Measurements from ENCODE around the gene SGSM1. TPM values are rescaled to one million over a fixed set of nuclear protein-coding genes. Genes with fewer than 3 reads are reported as not detected.
A peak's percentile ranks its signal among the peaks of the same experiment; 100 is the strongest.

SGSM1 gene
- total RNA-seq, 4 donors from 2014 or later = 1.4 to 3.3 (median 2.1) TPM

- Histone ChIP-seq H3K27ac (no peak overlapping the region), H3K9me3 (no peaks in the 10 kb centered on the region), H3K4me1 (no peaks in the 10 kb centered on the region), H3K4me3 (no peak overlapping the region), H3K36me3 (no peaks in the 10 kb centered on the region), H3K27me3 (no peaks in the 10 kb centered on the region)
- no peak for TF ChIP-seq POLR2A (IDR thresholded peaks at IDR 0.05)
- no peak for TF ChIP-seq CTCF (IDR thresholded peaks at IDR 0.05)
- DNase-seq = no peak
Observed at GRCh38 chr22:24887260-24887659, 81.2 kb downstream of the SGSM1 start.

DNA sequence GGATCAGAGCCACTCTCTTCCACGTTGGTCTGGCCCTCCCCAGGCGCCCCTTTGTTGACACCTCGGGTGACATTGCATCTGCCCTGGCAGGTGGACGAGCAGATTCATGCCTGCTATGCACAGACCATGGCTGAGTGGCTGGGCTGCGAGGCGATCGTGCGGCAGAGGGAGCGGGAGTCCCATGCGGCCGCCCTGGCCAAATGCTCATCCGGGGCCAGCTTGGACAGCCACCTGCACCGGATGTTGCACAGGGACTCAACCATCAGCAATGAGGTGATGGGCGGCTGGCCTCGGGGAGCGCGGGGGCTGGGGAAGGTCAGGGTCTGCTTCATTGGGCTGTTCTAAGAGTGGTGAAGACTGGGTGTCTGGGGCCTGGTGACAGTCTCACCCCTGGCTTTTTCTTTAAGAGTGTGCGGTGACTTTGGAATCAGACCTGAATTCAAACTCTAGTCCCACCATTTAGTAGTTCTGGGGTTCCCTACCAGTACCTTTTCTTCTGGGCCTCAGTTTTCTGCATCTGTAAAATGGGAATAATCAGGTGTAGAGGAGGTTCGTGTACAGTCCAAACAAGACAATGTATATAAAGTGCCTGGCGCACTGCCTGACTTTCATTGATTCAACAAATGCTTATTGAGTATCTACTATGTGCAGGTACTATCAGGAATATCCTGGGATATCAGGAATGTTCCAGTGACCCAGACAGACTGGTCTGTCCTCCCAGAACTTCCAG, 87.5 kb downstream of the SGSM1 start:
- Histone ChIP-seq H3K4me3 (no peak overlapping the region), H3K36me3 (no peaks in the 10 kb centered on the region), H3K27me3 (no peaks in the 10 kb centered on the region), H3K27ac (peak overlapping the region in 3 of 4 donors; percentile 59 to 85 (median 77)), H3K9me3 (no peaks in the 10 kb centered on the region), H3K4me1 (peaks cover 0 to 14% (median 1%) of the 10 kb centered on the region in 4 donors)
- DNase-seq = no peak
- no peak for TF ChIP-seq CTCF (IDR thresholded peaks at IDR 0.05)
- no peak for TF ChIP-seq POLR2A (IDR thresholded peaks at IDR 0.05)

GRCh38 chr22:24894220-24894975, 88.4 kb downstream of the SGSM1 start:
- TF ChIP-seq POLR2A (IDR thresholded peaks at IDR 0.05) (no peak), CTCF (IDR thresholded peaks at IDR 0.05) (no peak)

DNA sequence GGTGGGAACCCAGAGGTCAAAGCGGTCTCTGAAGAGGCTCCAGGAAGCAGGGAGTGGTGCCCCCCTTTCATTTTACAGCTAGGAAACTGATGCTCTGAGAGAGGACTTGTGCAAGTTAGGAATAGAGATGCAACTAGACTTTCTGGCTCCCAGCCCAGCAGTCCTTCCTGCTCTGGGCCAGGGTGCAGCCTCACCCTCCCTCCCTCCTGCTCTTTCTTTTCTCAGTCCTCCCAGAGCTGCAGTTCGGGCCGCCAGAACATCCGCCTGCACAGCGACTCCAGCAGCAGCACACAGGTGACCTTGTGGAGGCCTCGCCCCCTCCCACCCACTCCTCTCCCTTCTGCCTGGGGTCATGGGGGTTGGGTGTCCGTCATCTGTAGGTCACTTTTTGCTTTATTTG, 89.0 kb downstream of the SGSM1 start:
- Histone ChIP-seq H3K4me1 (peaks cover 0 to 14% (median 1%) of the 10 kb centered on the region in 4 donors), H3K27ac (peak overlapping the region in 3 of 4 donors; percentile 59 to 85 (median 77)), H3K4me3 (no peak overlapping the region), H3K9me3 (no peaks in the 10 kb centered on the region), H3K36me3 (no peaks in the 10 kb centered on the region), H3K27me3 (no peaks in the 10 kb centered on the region)
- TF ChIP-seq CTCF (IDR thresholded peaks at IDR 0.05) (no peak), POLR2A (IDR thresholded peaks at IDR 0.05) (no peak)
- DNase-seq = peak in 2 of 3 donors; percentile 69 to 77

More at GRCh38 chr22:24894220-24894975, 88.4 kb downstream of the SGSM1 start:
- no peaks in the 10 kb centered on the region for H3K36me3 ChIP-seq
- H3K27me3 ChIP-seq = no peaks in the 10 kb centered on the region
- H3K27ac ChIP-seq = peak overlapping the region in 3 of 4 donors; percentile 59 to 85 (median 77)
- peak in 2 of 3 donors; percentile 82 to 86 for DNase-seq
- H3K4me3 ChIP-seq = peak overlapping the region in 1 of 4 donors; percentile 31
- H3K4me1 ChIP-seq = peaks cover 0 to 14% (median 1%) of the 10 kb centered on the region in 4 donors
- H3K9me3 ChIP-seq = no peaks in the 10 kb centered on the region

- Histone ChIP-seq H3K27me3 (no peaks in the 10 kb centered on the region), H3K27ac (no peak overlapping the region), H3K4me3 (no peak overlapping the region), H3K36me3 (no peaks in the 10 kb centered on the region), H3K4me1 (no peaks in the 10 kb centered on the region), H3K9me3 (peaks cover 0 to 9% (median 0%) of the 10 kb centered on the region in 4 donors)
- no peak for DNase-seq
- TF ChIP-seq POLR2A (IDR thresholded peaks at IDR 0.05) (no peak), CTCF (IDR thresholded peaks at IDR 0.05) (no peak)
Observed at GRCh38 chr22:24901448-24901847, 95.4 kb downstream of the SGSM1 start.
